Ovary (tissue), 3 donors: ENCODE measurements around the gene TGFBR1.

Source experiments
- CTCF ChIP-seq, 3 donors: fragments of 450-650 bp in 2 of 3; fragments of 200-600 bp in 1 of 3; IDR thresholded peaks; one replicate each; pipeline versions ENCODE4 v1.5.1 to v1.8.0; 2016 to 2022; ENCODE audit warnings: antibody characterized with exemption in 3 of 3, mild to moderate bottlenecking in 1 of 3
- EP300 ChIP-seq: sonication (generic); formaldehyde crosslinking; IDR thresholded peaks from one replicate; pipeline ENCODE4 v1.6.1; 2017; ENCODE audit warnings: antibody characterized with exemption
- POLR2A ChIP-seq: fragments of 450-650 bp; IDR thresholded peaks from one replicate; pipeline ENCODE4 v1.6.1; 2017; ENCODE audit warnings: antibody characterized with exemption, mild to moderate bottlenecking, moderate library complexity
- donor health status: DM: no; HTN: no; CAD: no.

- no peak for TF ChIP-seq POLR2A
- no peak for TF ChIP-seq EP300
- no peak for TF ChIP-seq CTCF (IDR thresholded peaks at IDR 0.05)
These were observed 84.3 kb downstream of the TGFBR1 start for GRCh38 chr9:99189186-99189585.
